Esophagus muscularis mucosa (tissue), 4 donors: ENCODE data around the gene EHBP1. TPM values are rescaled to one million over a fixed set of nuclear protein-coding genes. Genes with fewer than 3 reads are reported as not detected.
"Not testable (repeated sequence)": the region's sequence is repeated elsewhere in the genome, so short reads cannot be mapped to it uniquely, and the experiment has no call there.

Source experiments
- DNase-seq: peaks from one replicate; pipeline ENCODE4 v3.0.0-alpha.2; 2017; ENCODE audit errors: extremely low spot score
- H3K27ac ChIP-seq, 4 donors: fragments of 200-600 bp; sonication (generic); replicated peaks in 1 of 4; 1 replicate in 3 of 4; 2 replicates in 1 of 4; pipeline ENCODE4 v1.5.1; 2016 to 2019; ENCODE audit warnings: mild to moderate bottlenecking in 1 of 4
- H3K27me3 ChIP-seq, 4 donors: fragments of 200-600 bp; sonication (generic); one replicate each; pipeline versions ENCODE4 v1.5.1 to v1.6.0; 2016 to 2019
- H3K36me3 ChIP-seq, 4 donors: fragments of 200-600 bp; sonication (generic); one replicate each; pipeline ENCODE4 v1.5.1; 2016 to 2019
- H3K4me1 ChIP-seq, 4 donors: fragments of 200-600 bp; sonication (generic); one replicate each; pipeline ENCODE4 v1.5.1; 2016 to 2019
- H3K4me3 ChIP-seq, 4 donors: fragments of 200-600 bp; sonication (generic); 1 replicate in 2 of 4; 2 replicates in 2 of 4; pipeline ENCODE4 v1.5.1; 2016 to 2019; ENCODE audit warnings: mild to moderate bottlenecking in 4 of 4, moderate library complexity in 1 of 4
- H3K9me3 ChIP-seq, 4 donors: fragments of 200-600 bp; sonication (generic); 1 replicate in 3 of 4; 2 replicates in 1 of 4; pipeline ENCODE4 v1.5.1; 2016 to 2019
- CTCF ChIP-seq, 3 experiments: fragments of 200-600 bp in 2 of 3; fragments of 450-650 bp in 1 of 3; sonication (generic) in 2 of 3; IDR thresholded peaks; one replicate each; pipeline ENCODE4 v1.5.1; 2017 to 2019; ENCODE audit warnings: antibody characterized with exemption in 3 of 3, mild to moderate bottlenecking in 2 of 3, moderate library complexity in 1 of 3
- EP300 ChIP-seq: sonication (generic); formaldehyde crosslinking; IDR thresholded peaks from one replicate; pipeline ENCODE4 v1.6.1; 2017; ENCODE audit warnings: antibody characterized with exemption
- POLR2A ChIP-seq: fragments of 450-650 bp; IDR thresholded peaks from one replicate; pipeline ENCODE4 v1.6.1; 2017; ENCODE audit warnings: antibody characterized with exemption, moderate library complexity, mild to moderate bottlenecking, low read depth
- POLR2AphosphoS5 ChIP-seq, 2 donors: sonication (generic); formaldehyde crosslinking; IDR thresholded peaks; one replicate each; pipeline ENCODE4 v1.6.1; 2017; ENCODE audit warnings: antibody characterized with exemption in 2 of 2
- WGBS: methylation state at CpG from one replicate; pipeline ENCODE4 v1.1.5; 2018; 5-methylcytosine and 5-hydroxymethylcytosine counted together
- intact Hi-C: fragments of 100-400 bp; cut with DNase I; formaldehyde crosslinking; loops from one replicate; pipeline ENCODE4 v1.15.1; 2023
- total RNA-seq, 4 donors: library from RNA; depleted of rRNA; stranded (reverse); fragments of >200 nt; gene quantifications; one replicate each; pipeline versions ENCODE4 v1.1.0 to v1.2.1, GENCODE V29; 2016

Gene EHBP1
- total RNA-seq, 4 donors from 2014 or later: 103 to 199 (median 151) TPM

GRCh38 chr2:62744603-62745002 lies 39.1 kb downstream of the EHBP1 start:
- Histone ChIP-seq H3K36me3 (no peaks in the 10 kb centered on the region), H3K27ac (no peak overlapping the region), H3K4me3 (no peak overlapping the region), H3K9me3 (no peaks in the 10 kb centered on the region), H3K4me1 (peaks cover 4 to 77% (median 52%) of the 10 kb centered on the region in 4 donors), H3K27me3 (no peaks in the 10 kb centered on the region)
- no peak for DNase-seq
- 94% methylated on average over 3 of the region's 3 CpGs for WGBS
- intact Hi-C loops: no loop called here
- TF ChIP-seq EP300 (no peak), POLR2AphosphoS5 (IDR thresholded peaks at IDR 0.05) (no peak), CTCF (IDR thresholded peaks at IDR 0.05) (no peak), POLR2A (no peak)

GRCh38 chr2:62745891-62746481 lies 40.5 kb downstream of the EHBP1 start:
- intact Hi-C loops: no loop called here
- no peaks in the 10 kb centered on the region for H3K27me3 ChIP-seq
- DNase-seq: no peak
- no peaks in the 10 kb centered on the region for H3K36me3 ChIP-seq
- no peak overlapping the region for H3K4me3 ChIP-seq
- TF ChIP-seq POLR2AphosphoS5 (IDR thresholded peaks at IDR 0.05) (no peak), POLR2A (no peak), CTCF (IDR thresholded peaks at IDR 0.05) (no peak)
- peaks cover 0 to 64% (median 41%) of the 10 kb centered on the region in 4 donors for H3K4me1 ChIP-seq
- H3K27ac ChIP-seq: no peak overlapping the region
- 90% methylated on average over 5 of the region's 5 CpGs for WGBS
- no peaks in the 10 kb centered on the region for H3K9me3 ChIP-seq

- Histone ChIP-seq H3K36me3 (no peaks in the 10 kb centered on the region), H3K4me3 (no peak overlapping the region), H3K4me1 (peaks cover 0 to 52% (median 35%) of the 10 kb centered on the region in 4 donors), H3K27me3 (no peaks in the 10 kb centered on the region), H3K9me3 (no peaks in the 10 kb centered on the region), H3K27ac (no peak overlapping the region)
- intact Hi-C loops: no loop called here
- WGBS: 57% methylated on average over 2 of the region's 2 CpGs
- no peak for TF ChIP-seq POLR2A
- TF ChIP-seq POLR2AphosphoS5 (IDR thresholded peaks at IDR 0.05): no peak
- TF ChIP-seq CTCF (IDR thresholded peaks at IDR 0.05): no peak
- no peak for TF ChIP-seq EP300
- DNase-seq: no peak
Observed at GRCh38 chr2:62747169-62747568, 41.7 kb downstream of the EHBP1 start.

GRCh38 chr2:62747876-62748275 lies 42.4 kb downstream of the EHBP1 start:
- Histone ChIP-seq H3K36me3 (no peaks in the 10 kb centered on the region), H3K4me1 (peaks cover 0 to 47% (median 29%) of the 10 kb centered on the region in 4 donors), H3K4me3 (no peak overlapping the region), H3K9me3 (no peaks in the 10 kb centered on the region), H3K27me3 (no peaks in the 10 kb centered on the region), H3K27ac (no peak overlapping the region)
- intact Hi-C loops: no loop called here
- no peak for DNase-seq
- TF ChIP-seq POLR2AphosphoS5 (IDR thresholded peaks at IDR 0.05): no peak
- WGBS: 93% methylated on average over 4 of the region's 4 CpGs

GRCh38 chr2:62749111-62749510 lies 43.6 kb downstream of the EHBP1 start:
- not testable (repeated sequence) for H3K4me3 ChIP-seq, H3K27ac ChIP-seq

GRCh38 chr2:62757029-62757428 lies 51.5 kb downstream of the EHBP1 start:
- Histone ChIP-seq H3K4me3 (no peak overlapping the region), H3K4me1 (peaks cover 0 to 19% (median 17%) of the 10 kb centered on the region in 4 donors), H3K9me3 (peaks cover 0 to 7% (median 3%) of the 10 kb centered on the region in 4 donors), H3K27ac (no peak overlapping the region), H3K27me3 (no peaks in the 10 kb centered on the region), H3K36me3 (peaks cover 0 to 9% (median 0%) of the 10 kb centered on the region in 4 donors)
- 93% methylated on average over 3 of the region's 3 CpGs for WGBS
- TF ChIP-seq EP300 (no peak), POLR2AphosphoS5 (IDR thresholded peaks at IDR 0.05) (no peak), CTCF (IDR thresholded peaks at IDR 0.05) (no peak), POLR2A (no peak)
- no peak for DNase-seq
- intact Hi-C loops: no loop called here

More at GRCh38 chr2:62749111-62749510, 43.6 kb downstream of the EHBP1 start:
- 89% methylated on average over 1 of the region's 1 CpG for WGBS
- H3K9me3 ChIP-seq, H3K27me3 ChIP-seq, H3K36me3 ChIP-seq, DNase-seq, intact Hi-C loops: not testable (repeated sequence)
- peaks cover 0 to 37% (median 24%) of the 10 kb centered on the region in 4 donors for H3K4me1 ChIP-seq
